ENCODE measurements around the gene HDAC9. TPM values are rescaled to one million over a fixed set of nuclear protein-coding genes. Genes with fewer than 3 reads are reported as not detected.
"Not testable (repeated sequence)": the region's sequence is repeated elsewhere in the genome, so short reads cannot be mapped to it uniquely, and the experiment has no call there.

The HDAC9 gene
- total RNA-seq, 1 donor from 2014 or later = 27.6 TPM

DNA sequence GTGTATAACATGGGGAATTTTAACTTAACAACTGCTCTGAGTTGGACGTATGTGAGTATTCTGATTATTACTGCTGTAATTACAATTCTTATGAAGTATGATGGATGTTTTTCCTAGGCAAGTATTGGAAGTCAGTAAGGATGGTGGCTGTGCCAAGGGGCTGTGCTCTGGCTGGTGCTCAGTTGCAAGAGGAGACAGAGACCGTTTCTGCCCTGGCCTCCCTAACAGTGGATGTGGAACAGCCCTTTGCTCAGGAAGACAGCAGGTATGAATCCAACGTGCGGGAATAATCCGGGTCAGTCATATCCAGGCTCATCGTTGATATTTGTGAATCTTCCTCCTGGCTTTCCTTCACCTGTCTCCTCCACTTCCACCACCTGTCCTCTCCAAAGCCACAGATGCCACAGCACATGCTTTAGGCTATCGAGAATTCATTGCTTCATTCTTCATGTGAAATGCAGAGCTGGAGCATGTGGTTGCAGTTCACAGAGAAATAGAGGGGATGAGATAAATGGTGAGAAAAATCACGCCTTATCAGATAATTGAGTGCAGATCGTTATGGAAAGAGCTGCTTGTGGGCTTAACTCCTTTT lies 480.2 kb downstream of the HDAC9 start:
- H3K4me1 ChIP-seq (ENCODE audit: insufficient read depth, low read length) = peaks cover 27% of the 10 kb centered on the region
- H3K36me3 ChIP-seq (ENCODE audit: insufficient read depth, low read length) = no peaks in the 10 kb centered on the region
- TF ChIP-seq, protein P1, sequence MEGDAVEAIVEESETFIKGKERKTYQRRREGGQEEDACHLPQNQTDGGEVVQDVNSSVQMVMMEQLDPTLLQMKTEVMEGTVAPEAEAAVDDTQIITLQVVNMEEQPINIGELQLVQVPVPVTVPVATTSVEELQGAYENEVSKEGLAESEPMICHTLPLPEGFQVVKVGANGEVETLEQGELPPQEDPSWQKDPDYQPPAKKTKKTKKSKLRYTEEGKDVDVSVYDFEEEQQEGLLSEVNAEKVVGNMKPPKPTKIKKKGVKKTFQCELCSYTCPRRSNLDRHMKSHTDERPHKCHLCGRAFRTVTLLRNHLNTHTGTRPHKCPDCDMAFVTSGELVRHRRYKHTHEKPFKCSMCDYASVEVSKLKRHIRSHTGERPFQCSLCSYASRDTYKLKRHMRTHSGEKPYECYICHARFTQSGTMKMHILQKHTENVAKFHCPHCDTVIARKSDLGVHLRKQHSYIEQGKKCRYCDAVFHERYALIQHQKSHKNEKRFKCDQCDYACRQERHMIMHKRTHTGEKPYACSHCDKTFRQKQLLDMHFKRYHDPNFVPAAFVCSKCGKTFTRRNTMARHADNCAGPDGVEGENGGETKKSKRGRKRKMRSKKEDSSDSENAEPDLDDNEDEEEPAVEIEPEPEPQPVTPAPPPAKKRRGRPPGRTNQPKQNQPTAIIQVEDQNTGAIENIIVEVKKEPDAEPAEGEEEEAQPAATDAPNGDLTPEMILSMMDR (IDR thresholded peaks at IDR 0.05; ENCODE audit: insufficient read depth, low read depth, low read length) = no peak
- TF ChIP-seq EZH2 (IDR thresholded peaks at IDR 0.05; ENCODE audit: insufficient read depth, low read length) = no peak
- Mint-ChIP-seq H3K27me3 (ENCODE audit: low read depth, unreplicated experiment) (no peaks in the 10 kb centered on the region), H3K9me3 (ENCODE audit: unreplicated experiment) (no peaks in the 10 kb centered on the region), H3K27ac (ENCODE audit: unreplicated experiment) (no peak overlapping the region), H3K36me3 (ENCODE audit: low read depth, unreplicated experiment) (no peaks in the 10 kb centered on the region), H3K4me3 (ENCODE audit: unreplicated experiment) (no peak overlapping the region), H3K4me1 (ENCODE audit: low read depth, unreplicated experiment) (peaks cover 34% of the 10 kb centered on the region)
- FAIRE-seq = no peak
- H4K20me1 ChIP-seq (ENCODE audit: insufficient read depth, low read length) = no peaks in the 10 kb centered on the region
- no peaks in the 10 kb centered on the region for H3K9me3 ChIP-seq (ENCODE audit: insufficient read depth, low read depth, low read length)
- H3K27me3 ChIP-seq (ENCODE audit: insufficient read depth, low read length) = no peaks in the 10 kb centered on the region
- H3K9ac ChIP-seq (ENCODE audit: low read length) = no peak overlapping the region
- H3K4me2 ChIP-seq (ENCODE audit: low read length) = no peak overlapping the region
- H3K4me3 ChIP-seq (ENCODE audit: insufficient read depth, low read depth, low read length) = no peak overlapping the region
- H2AFZ ChIP-seq (ENCODE audit: low read depth, low read length) = no peak overlapping the region
- no peak overlapping the region for H3K27ac ChIP-seq (ENCODE audit: low read depth, low read length)
- DNase-seq (ENCODE audit: low read depth) = no peak
- H3K79me2 ChIP-seq (ENCODE audit: insufficient read depth, low read length) = no peaks in the 10 kb centered on the region

DNA sequence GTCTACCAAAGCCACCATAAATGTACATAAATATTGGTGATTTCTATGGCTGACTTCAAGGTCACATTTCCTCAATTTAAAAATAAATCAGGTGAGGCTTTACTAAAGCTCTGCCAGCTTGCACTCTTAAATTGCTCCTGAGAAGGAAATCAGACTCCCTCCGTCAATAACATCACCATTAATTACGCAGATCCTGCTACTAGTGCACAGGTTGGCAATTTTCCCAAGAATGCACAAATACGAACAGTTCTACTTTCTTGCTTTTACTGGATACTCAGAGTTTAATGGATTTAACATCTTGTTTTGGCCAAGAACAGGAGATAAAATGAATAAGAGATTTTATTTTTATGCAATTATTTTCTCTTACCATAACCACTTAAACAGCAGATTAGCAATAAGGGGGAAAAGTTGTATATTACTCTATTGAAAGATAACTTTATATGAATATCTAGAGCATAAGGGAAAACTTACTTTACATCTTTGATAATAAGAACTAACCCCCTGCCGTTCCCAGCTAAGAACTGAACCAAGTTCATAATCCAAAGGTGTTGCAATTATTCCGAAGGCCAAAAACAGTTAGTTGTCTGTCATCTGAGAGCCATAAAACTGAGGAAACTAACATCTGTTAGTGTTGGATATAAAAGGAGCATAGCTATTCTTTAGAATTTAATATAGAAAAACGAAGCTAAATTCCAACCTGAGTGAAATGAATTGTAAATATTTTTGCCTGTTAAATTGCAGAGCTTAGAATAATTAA lies 481.3 kb downstream of the HDAC9 start:
- FAIRE-seq = no peak
- Mint-ChIP-seq H3K4me3 (ENCODE audit: unreplicated experiment) (no peak overlapping the region), H3K9me3 (ENCODE audit: unreplicated experiment) (no peaks in the 10 kb centered on the region), H3K27me3 (ENCODE audit: low read depth, unreplicated experiment) (no peaks in the 10 kb centered on the region), H3K4me1 (ENCODE audit: low read depth, unreplicated experiment) (peaks cover 34% of the 10 kb centered on the region), H3K27ac (ENCODE audit: unreplicated experiment) (no peak overlapping the region), H3K36me3 (ENCODE audit: low read depth, unreplicated experiment) (no peaks in the 10 kb centered on the region)
- peak; percentile 15 for DNase-seq (ENCODE audit: low read depth)
- no peaks in the 10 kb centered on the region for H3K79me2 ChIP-seq (ENCODE audit: insufficient read depth, low read length)
- H3K9ac ChIP-seq (ENCODE audit: low read length) = no peak overlapping the region
- no peaks in the 10 kb centered on the region for H3K36me3 ChIP-seq (ENCODE audit: insufficient read depth, low read length)
- no peaks in the 10 kb centered on the region for H3K9me3 ChIP-seq (ENCODE audit: insufficient read depth, low read depth, low read length)
- H3K27me3 ChIP-seq (ENCODE audit: insufficient read depth, low read length) = no peaks in the 10 kb centered on the region
- H3K4me1 ChIP-seq (ENCODE audit: insufficient read depth, low read length) = peaks cover 27% of the 10 kb centered on the region
- H4K20me1 ChIP-seq (ENCODE audit: insufficient read depth, low read length) = no peaks in the 10 kb centered on the region
- H3K27ac ChIP-seq (ENCODE audit: low read depth, low read length) = no peak overlapping the region
- H3K4me2 ChIP-seq (ENCODE audit: low read length) = peak overlapping the region; percentile 83
- H2AFZ ChIP-seq (ENCODE audit: low read depth, low read length) = no peak overlapping the region
- H3K4me3 ChIP-seq (ENCODE audit: insufficient read depth, low read depth, low read length) = no peak overlapping the region
- no peak for TF ChIP-seq EZH2 (IDR thresholded peaks at IDR 0.05; ENCODE audit: insufficient read depth, low read length)
- TF ChIP-seq, protein P1 (IDR thresholded peaks at IDR 0.05; ENCODE audit: insufficient read depth, low read depth, low read length) = no peak

DNA sequence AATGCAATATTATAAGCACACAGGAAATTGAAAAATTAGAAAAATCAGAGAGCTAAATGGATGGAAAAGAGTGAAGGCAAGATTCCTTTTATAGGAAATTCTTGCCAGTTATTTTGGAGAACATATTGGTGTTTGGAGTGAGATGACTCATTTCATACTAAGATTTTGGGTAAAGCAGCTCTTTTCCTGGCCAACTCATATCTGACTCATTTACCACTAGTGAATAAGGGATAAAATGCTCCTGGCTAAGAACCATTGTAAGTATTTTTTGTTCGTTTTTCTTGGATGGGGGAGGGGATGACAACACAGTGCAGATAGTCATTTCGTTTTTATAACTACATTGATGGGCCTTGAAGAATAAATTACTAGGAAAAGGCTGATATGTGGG lies 482.6 kb downstream of the HDAC9 start:
- Histone ChIP-seq H3K9me3 (ENCODE audit: insufficient read depth, low read depth, low read length) (no peaks in the 10 kb centered on the region), H3K4me1 (ENCODE audit: insufficient read depth, low read length) (peaks cover 27% of the 10 kb centered on the region), H3K4me3 (ENCODE audit: insufficient read depth, low read depth, low read length) (peak overlapping the region; percentile 29), H3K9ac (ENCODE audit: low read length) (peak overlapping the region; percentile 47), H3K27me3 (ENCODE audit: insufficient read depth, low read length) (no peaks in the 10 kb centered on the region), H3K4me2 (ENCODE audit: low read length) (peak overlapping the region; percentile 83), H3K36me3 (ENCODE audit: insufficient read depth, low read length) (no peaks in the 10 kb centered on the region), H3K27ac (ENCODE audit: low read depth, low read length) (peak overlapping the region; percentile 57), H3K79me2 (ENCODE audit: insufficient read depth, low read length) (no peaks in the 10 kb centered on the region), H2AFZ (ENCODE audit: low read depth, low read length) (no peak overlapping the region), H4K20me1 (ENCODE audit: insufficient read depth, low read length) (no peaks in the 10 kb centered on the region)
- peaks cover 34% of the 10 kb centered on the region for H3K4me1 Mint-ChIP-seq (ENCODE audit: low read depth, unreplicated experiment)
- H3K27me3 Mint-ChIP-seq (ENCODE audit: low read depth, unreplicated experiment) = no peaks in the 10 kb centered on the region
- peak; percentile 89 for FAIRE-seq
- H3K4me3 Mint-ChIP-seq (ENCODE audit: unreplicated experiment) = peak overlapping the region; percentile 15
- no peaks in the 10 kb centered on the region for H3K36me3 Mint-ChIP-seq (ENCODE audit: low read depth, unreplicated experiment)
- TF ChIP-seq, protein P1 (IDR thresholded peaks at IDR 0.05; ENCODE audit: insufficient read depth, low read depth, low read length) = no peak
- TF ChIP-seq EZH2 (IDR thresholded peaks at IDR 0.05; ENCODE audit: insufficient read depth, low read length) = no peak
- H3K9me3 Mint-ChIP-seq (ENCODE audit: unreplicated experiment) = no peaks in the 10 kb centered on the region
- peak overlapping the region; percentile 73 for H3K27ac Mint-ChIP-seq (ENCODE audit: unreplicated experiment)
- DNase-seq (ENCODE audit: low read depth) = peak; percentile 97

DNA sequence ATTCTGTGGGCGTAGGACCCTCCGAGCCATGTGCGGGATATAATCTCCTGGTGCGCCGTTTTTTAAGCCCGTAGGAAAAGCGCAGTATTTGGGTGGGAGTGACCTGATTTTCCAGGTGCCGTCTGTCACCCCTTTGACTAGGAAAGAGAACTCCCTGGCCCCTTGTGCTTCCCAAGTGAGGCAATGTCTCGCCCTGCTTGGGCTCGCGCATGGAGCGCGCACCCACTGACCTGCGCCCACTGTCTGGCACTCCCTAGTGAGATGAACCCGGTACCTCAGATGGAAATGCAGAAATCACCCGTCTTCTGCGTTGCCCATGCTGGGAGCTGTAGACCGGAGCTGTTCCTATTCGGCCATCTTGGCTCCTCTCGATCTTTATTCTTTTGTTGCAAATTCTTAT lies 495.2 kb downstream of the HDAC9 start:
- H3K36me3 ChIP-seq (ENCODE audit: insufficient read depth, low read length); H3K27me3 Mint-ChIP-seq (ENCODE audit: low read depth, unreplicated experiment); H3K36me3 Mint-ChIP-seq (ENCODE audit: low read depth, unreplicated experiment); DNase-seq (ENCODE audit: low read depth); H3K9me3 ChIP-seq (ENCODE audit: insufficient read depth, low read depth, low read length); H3K4me2 ChIP-seq (ENCODE audit: low read length); H3K4me3 ChIP-seq (ENCODE audit: insufficient read depth, low read depth, low read length); H2AFZ ChIP-seq (ENCODE audit: low read depth, low read length); FAIRE-seq; H4K20me1 ChIP-seq (ENCODE audit: insufficient read depth, low read length); H3K9me3 Mint-ChIP-seq (ENCODE audit: unreplicated experiment); H3K79me2 ChIP-seq (ENCODE audit: insufficient read depth, low read length); H3K4me3 Mint-ChIP-seq (ENCODE audit: unreplicated experiment); H3K27ac ChIP-seq (ENCODE audit: low read depth, low read length); H3K27ac Mint-ChIP-seq (ENCODE audit: unreplicated experiment); H3K27me3 ChIP-seq (ENCODE audit: insufficient read depth, low read length); H3K9ac ChIP-seq (ENCODE audit: low read length); H3K4me1 ChIP-seq (ENCODE audit: insufficient read depth, low read length): not testable (repeated sequence)
- peaks cover 15% of the 10 kb centered on the region for H3K4me1 Mint-ChIP-seq (ENCODE audit: low read depth, unreplicated experiment)

Measured in astrocyte (in vitro differentiated cells and primary cell).